BJ (cell line): ENCODE results near the gene MBD5. TPM values are rescaled to one million over a fixed set of nuclear protein-coding genes. Genes with fewer than 3 reads are reported as not detected.
A peak's percentile ranks its signal among the peaks of the same experiment; 100 is the strongest.

ENCODE experiments used
- CTCF ChIA-PET: fragments of 350-600 bp; formaldehyde crosslinking; extraction: SDS; loops from one replicate; lab custom pipeline; 2021; ENCODE audit warnings: antibody characterized with exemption, inconsistent platforms; lab: Yijun Ruan, JAX
- POLR2A ChIA-PET: fragments of 300-600 bp; sonication (Branson Sonifier 250); formaldehyde crosslinking; extraction: SDS; loops from one replicate; lab custom pipeline; 2021; ENCODE audit warnings: antibody characterized with exemption; lab: Charles Lee
- DNase-seq: peaks from one replicate; pipeline ENCODE4 v3.0.0-alpha.2; 2011; ENCODE audit warnings: low read depth
- H3K27me3 ChIP-seq: 2 replicates; pipeline ENCODE4 v1.6.0; 2011; ENCODE audit warnings: low read length; ENCODE audit not compliant: control insufficient read depth, insufficient read depth
- H3K36me3 ChIP-seq: 2 replicates; pipeline ENCODE4 v1.5.1; 2011; ENCODE audit warnings: low read length; ENCODE audit not compliant: control insufficient read depth, insufficient read depth
- H3K4me3 ChIP-seq: 2 replicates; pipeline ENCODE4 v1.5.1; 2011; ENCODE audit warnings: low read depth, mild to moderate bottlenecking, control low read depth, low read length
- polyA plus RNA-seq: library from polyadenylated mRNA; depleted of rRNA; stranded (reverse); fragments of >200 nt; gene quantifications from 2 replicates; pipeline ENCODE4 v1.2.3, GENCODE V29; 2011
- TF ChIP-seq, protein P1 (sequence below): IDR thresholded peaks from 2 replicates; pipeline ENCODE4 v1.5.1; 2011; ENCODE audit warnings: low read depth, mild to moderate bottlenecking, control low read depth, inconsistent platforms, low read length, moderate library complexity; ENCODE audit not compliant: insufficient read depth

Gene MBD5
- polyA plus RNA-seq, 1 experiment: 20.4 TPM

DNA sequence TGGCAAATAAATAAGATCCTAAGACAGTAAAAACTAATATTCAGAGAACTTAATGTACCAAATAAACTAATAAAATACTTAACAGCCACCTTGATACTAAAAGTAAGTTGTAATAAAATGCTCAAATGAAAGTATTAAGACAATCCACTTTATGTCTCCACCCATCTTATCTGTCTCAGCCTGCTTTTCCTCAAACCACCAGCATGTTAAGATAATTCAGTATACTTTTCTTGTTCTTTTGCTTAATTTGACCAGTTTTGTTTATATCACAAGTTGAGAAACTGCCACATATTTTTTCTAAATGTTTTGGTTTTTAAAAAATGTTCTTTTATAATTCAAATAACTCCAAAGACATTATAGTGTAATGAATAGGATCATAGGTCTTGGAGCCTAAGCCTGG, 142.0 kb downstream of the MBD5 start:
- H3K4me3 ChIP-seq: no peak overlapping the region
- H3K36me3 ChIP-seq: no peaks in the 10 kb centered on the region
- TF ChIP-seq, protein P1, sequence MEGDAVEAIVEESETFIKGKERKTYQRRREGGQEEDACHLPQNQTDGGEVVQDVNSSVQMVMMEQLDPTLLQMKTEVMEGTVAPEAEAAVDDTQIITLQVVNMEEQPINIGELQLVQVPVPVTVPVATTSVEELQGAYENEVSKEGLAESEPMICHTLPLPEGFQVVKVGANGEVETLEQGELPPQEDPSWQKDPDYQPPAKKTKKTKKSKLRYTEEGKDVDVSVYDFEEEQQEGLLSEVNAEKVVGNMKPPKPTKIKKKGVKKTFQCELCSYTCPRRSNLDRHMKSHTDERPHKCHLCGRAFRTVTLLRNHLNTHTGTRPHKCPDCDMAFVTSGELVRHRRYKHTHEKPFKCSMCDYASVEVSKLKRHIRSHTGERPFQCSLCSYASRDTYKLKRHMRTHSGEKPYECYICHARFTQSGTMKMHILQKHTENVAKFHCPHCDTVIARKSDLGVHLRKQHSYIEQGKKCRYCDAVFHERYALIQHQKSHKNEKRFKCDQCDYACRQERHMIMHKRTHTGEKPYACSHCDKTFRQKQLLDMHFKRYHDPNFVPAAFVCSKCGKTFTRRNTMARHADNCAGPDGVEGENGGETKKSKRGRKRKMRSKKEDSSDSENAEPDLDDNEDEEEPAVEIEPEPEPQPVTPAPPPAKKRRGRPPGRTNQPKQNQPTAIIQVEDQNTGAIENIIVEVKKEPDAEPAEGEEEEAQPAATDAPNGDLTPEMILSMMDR: no peak
- CTCF ChIA-PET: interaction anchor here (0.6 kb wide), 2 partner anchors 25 to 142 kb away, joined by 4 to 5 read pairs; no protein-coding TSS in a partner anchor
- POLR2A ChIA-PET: no interaction called here
- H3K27me3 ChIP-seq: no peaks in the 10 kb centered on the region
- no peak for DNase-seq

DNA sequence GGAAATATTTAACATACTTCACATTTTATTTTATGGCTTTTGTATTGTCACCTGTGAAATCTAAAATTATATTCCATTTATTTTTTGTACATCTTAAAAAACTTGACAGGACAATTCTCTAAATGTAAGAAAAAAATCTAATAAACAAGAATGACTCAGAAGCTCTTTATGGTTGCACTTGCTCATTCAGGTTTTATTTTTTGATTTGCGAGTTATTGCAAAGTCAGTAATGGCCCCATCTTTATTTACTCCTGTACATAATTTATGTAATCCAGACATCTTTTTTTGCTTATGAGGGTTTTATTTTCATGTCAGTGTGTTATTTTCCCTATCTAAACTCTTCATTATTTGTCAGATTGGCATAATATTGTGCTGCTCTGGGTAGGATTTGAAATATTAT, 145.1 kb downstream of the MBD5 start:
- ChIA-PET POLR2A (no interaction called here), CTCF (no interaction called here)
- TF ChIP-seq, protein P1: no peak
- Histone ChIP-seq H3K27me3 (no peaks in the 10 kb centered on the region), H3K36me3 (no peaks in the 10 kb centered on the region), H3K4me3 (no peak overlapping the region)
- peak; percentile 7 for DNase-seq

DNA sequence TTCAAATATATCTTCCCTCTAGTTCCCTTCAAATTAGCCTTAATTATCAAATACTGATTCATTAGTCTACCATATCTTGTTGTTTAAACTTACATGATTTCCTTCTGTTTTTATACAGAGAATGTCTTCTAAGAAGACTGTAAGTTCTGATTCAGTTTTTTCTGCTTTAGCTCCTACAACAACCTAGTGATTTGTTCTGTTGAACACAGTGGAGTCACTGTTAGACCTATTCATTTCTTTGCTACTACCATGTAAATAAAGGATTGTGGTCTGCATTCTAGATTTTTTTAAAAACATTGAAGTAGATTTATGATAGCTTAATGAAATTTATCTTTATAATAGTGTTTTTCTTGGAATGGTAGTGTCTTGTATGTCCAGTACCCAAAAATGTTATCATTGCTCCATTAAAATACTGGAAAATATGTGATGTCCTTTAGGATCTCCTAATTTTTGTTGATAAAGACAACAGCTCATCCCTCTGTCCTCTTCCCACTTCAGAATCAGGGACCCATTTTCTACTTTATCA, 146.4 kb downstream of the MBD5 start:
- TF ChIP-seq, protein P1: no peak
- ChIA-PET CTCF (no interaction called here), POLR2A (no interaction called here)
- Histone ChIP-seq H3K27me3 (no peaks in the 10 kb centered on the region), H3K36me3 (no peaks in the 10 kb centered on the region), H3K4me3 (no peak overlapping the region)
- DNase-seq: no peak

DNA sequence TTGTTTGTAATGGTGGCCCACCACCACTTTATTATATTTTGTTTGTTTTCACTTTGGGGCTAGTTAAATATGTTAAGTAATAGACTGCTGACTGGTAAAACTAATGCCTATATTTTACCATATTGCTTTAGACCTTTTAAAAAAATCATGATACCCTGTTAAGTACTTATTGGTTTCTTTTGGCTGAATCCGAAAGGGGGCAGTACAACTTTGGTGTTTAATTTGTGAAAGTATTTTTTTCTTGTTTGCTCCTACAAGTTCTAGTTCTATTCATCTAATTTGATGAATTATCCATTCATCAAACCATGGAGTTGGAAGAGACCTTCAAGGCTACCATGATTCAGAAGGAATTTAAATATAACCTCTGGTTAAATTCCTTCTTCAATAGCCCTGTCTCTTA, 147.0 kb downstream of the MBD5 start:
- Histone ChIP-seq H3K36me3 (no peaks in the 10 kb centered on the region), H3K27me3 (no peaks in the 10 kb centered on the region), H3K4me3 (no peak overlapping the region)
- no peak for DNase-seq
- TF ChIP-seq, protein P1: no peak
- ChIA-PET POLR2A (no interaction called here), CTCF (no interaction called here)

DNA sequence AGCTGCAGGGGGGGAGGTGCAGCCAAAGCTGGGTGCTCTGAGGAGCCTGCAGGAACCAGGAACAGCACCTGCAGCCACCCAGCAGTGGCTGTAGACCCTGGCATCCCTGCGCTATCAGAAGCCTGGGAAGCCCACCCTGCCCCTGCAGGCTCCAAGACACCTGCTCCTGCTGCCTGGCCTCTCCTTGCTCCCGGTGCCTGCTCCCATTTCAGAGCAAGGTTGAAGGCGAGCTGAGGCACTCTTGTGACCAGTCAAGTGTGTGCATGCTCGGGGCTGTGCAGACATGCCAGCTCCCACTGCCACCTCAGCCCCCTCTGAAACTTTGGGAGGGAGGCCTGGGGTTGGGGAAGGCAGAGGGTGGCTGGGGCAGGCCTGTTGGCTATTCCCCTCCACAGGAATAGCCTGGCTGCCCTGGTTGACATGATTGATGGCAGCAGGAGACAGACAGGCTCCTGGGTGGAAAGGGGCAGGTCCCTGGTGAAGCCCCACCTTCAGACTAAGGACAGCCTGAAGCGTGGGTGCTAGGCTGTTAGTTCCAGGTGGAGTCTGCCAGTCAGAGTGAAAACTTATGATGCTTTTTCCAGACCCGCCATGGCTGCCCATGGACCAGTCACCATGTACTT, 151.4 kb downstream of the MBD5 start:
- Histone ChIP-seq H3K36me3 (peaks cover 2% of the 10 kb centered on the region; the same call in 1 of the 2 replicates), H3K4me3 (no peak overlapping the region), H3K27me3 (no peaks in the 10 kb centered on the region)
- no peak for DNase-seq
- CTCF ChIA-PET: no interaction called here
- TF ChIP-seq, protein P1: no peak
- POLR2A ChIA-PET: no interaction called here
